HG03045 (cell line): ENCODE data around the gene MAGI2.

Experiments used
- ATAC-seq: cut with Tn5 transposase; IDR thresholded peaks from one replicate; pipeline ENCODE4 v1.9.1; 2021; ENCODE audit warnings: mild to moderate bottlenecking, moderate library complexity; ENCODE audit not compliant: unreplicated experiment

The MAGI2 gene

GRCh38 chr7:79381921-79382320 lies 71.5 kb downstream of the MAGI2 start:
- ATAC-seq: no peak

GRCh38 chr7:79377097-79377496 lies 76.4 kb downstream of the MAGI2 start:
- no peak for ATAC-seq

GRCh38 chr7:79376299-79377025 lies 77.0 kb downstream of the MAGI2 start:
- ATAC-seq: no peak

- no peak for ATAC-seq
These were observed 92.3 kb downstream of the MAGI2 start for GRCh38 chr7:79361214-79361613.

- no peak for ATAC-seq
These were observed 93.6 kb downstream of the MAGI2 start for GRCh38 chr7:79359827-79360226.

GRCh38 chr7:79357101-79357500 lies 96.4 kb downstream of the MAGI2 start:
- no peak for ATAC-seq

- no peak for ATAC-seq
These were observed 99.6 kb downstream of the MAGI2 start for GRCh38 chr7:79353720-79354468.

GRCh38 chr7:79352323-79352722 lies 101.1 kb downstream of the MAGI2 start:
- no peak for ATAC-seq

- no peak for ATAC-seq
These were observed 106.1 kb downstream of the MAGI2 start for GRCh38 chr7:79347351-79347750.

GRCh38 chr7:79341902-79342301 lies 111.6 kb downstream of the MAGI2 start:
- ATAC-seq: no peak

GRCh38 chr7:79340212-79340611 lies 113.3 kb downstream of the MAGI2 start:
- no peak for ATAC-seq

- ATAC-seq: no peak
These were observed 114.1 kb downstream of the MAGI2 start for GRCh38 chr7:79339208-79339925.

GRCh38 chr7:79337717-79338116 lies 115.8 kb downstream of the MAGI2 start:
- no peak for ATAC-seq

GRCh38 chr7:79334841-79335240 lies 118.6 kb downstream of the MAGI2 start:
- no peak for ATAC-seq

- no peak for ATAC-seq
These were observed 119.1 kb downstream of the MAGI2 start for GRCh38 chr7:79334334-79334733.

GRCh38 chr7:79332091-79332490 lies 121.4 kb downstream of the MAGI2 start:
- ATAC-seq: no peak

- no peak for ATAC-seq
These were observed 124.0 kb downstream of the MAGI2 start for GRCh38 chr7:79329464-79329863.

- ATAC-seq: no peak
These were observed 132.6 kb downstream of the MAGI2 start for GRCh38 chr7:79320741-79321473.

GRCh38 chr7:79319369-79319768 lies 134.1 kb downstream of the MAGI2 start:
- no peak for ATAC-seq

GRCh38 chr7:79317728-79318127 lies 135.7 kb downstream of the MAGI2 start:
- no peak for ATAC-seq

- no peak for ATAC-seq
These were observed 141.4 kb downstream of the MAGI2 start for GRCh38 chr7:79312022-79312421.
